Measurements from ENCODE around the gene GMDS. TPM values are rescaled to one million over a fixed set of nuclear protein-coding genes. Genes with fewer than 3 reads are reported as not detected.

The GMDS gene
- total RNA-seq, 4 donors from 2014 or later = 197 to 375 (median 215) TPM

DNA sequence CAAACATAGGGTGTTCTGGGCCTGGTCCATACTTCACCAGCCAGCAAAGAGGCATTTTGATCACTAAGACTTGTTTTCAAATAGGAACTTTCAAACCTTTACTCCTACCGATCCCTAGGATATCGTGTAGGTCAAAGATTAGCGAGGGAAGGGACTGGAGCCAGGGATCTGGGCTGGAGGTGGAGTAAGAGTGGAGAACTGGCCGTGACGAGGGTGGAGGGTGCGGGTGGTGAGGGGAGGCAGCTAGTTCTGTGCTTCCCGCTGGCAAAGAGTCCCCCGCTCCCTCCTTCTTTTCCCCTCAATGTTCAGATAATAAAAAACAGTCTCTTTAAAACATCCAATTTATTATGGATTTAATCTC is 446.5 kb downstream of the GMDS start:
- H3K4me1 ChIP-seq = peaks cover 0 to 6% (median 0%) of the 10 kb centered on the region in 4 donors
- H3K9me3 ChIP-seq = no peaks in the 10 kb centered on the region
- H3K36me3 ChIP-seq = no peaks in the 10 kb centered on the region
- H3K4me3 ChIP-seq = no peak overlapping the region
- peak overlapping the region in 1 of 4 donors; percentile 33 for H3K27ac ChIP-seq
- H3K27me3 ChIP-seq = no peaks in the 10 kb centered on the region
- TF ChIP-seq, protein P1, sequence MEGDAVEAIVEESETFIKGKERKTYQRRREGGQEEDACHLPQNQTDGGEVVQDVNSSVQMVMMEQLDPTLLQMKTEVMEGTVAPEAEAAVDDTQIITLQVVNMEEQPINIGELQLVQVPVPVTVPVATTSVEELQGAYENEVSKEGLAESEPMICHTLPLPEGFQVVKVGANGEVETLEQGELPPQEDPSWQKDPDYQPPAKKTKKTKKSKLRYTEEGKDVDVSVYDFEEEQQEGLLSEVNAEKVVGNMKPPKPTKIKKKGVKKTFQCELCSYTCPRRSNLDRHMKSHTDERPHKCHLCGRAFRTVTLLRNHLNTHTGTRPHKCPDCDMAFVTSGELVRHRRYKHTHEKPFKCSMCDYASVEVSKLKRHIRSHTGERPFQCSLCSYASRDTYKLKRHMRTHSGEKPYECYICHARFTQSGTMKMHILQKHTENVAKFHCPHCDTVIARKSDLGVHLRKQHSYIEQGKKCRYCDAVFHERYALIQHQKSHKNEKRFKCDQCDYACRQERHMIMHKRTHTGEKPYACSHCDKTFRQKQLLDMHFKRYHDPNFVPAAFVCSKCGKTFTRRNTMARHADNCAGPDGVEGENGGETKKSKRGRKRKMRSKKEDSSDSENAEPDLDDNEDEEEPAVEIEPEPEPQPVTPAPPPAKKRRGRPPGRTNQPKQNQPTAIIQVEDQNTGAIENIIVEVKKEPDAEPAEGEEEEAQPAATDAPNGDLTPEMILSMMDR (IDR thresholded peaks at IDR 0.05) = no peak
- TF ChIP-seq POLR2A (IDR thresholded peaks at IDR 0.05) = no peak
- DNase-seq = no peak

DNA sequence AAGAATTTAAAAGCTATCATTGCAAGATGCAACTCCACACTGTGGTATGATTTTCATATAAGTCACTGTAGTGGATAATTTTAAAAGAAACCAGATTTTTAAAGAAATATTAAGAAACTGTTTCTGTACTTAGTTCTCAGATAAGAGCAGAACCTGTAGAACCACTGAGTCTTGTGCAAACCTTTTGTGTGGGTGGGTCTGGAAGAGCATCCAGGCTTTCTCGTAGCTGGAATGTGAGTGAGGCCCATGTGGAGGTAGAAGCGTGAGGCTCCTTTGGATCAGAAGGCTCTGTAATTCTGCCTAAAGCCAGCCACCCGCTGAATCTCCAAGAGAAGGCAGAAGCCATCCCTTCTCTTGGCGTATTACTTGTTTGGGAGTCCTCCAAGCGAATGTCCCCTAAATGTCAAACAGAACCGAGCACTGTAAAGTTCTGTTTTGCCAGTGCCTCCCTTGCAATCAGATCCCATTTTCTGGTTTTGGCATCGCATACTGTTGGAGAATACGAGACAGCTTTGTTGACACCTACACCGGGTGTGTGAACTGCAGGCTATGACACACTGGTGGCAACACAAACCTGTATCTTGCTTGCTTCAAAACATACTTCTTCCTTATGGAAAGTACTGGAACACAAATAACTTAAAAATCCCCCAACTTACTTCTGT is 447.0 kb downstream of the GMDS start:
- Histone ChIP-seq H3K4me3 (no peak overlapping the region), H3K27ac (peak overlapping the region in 2 of 4 donors; percentile 20 to 69), H3K27me3 (no peaks in the 10 kb centered on the region), H3K36me3 (no peaks in the 10 kb centered on the region), H3K4me1 (peaks cover 0 to 6% (median 0%) of the 10 kb centered on the region in 4 donors), H3K9me3 (no peaks in the 10 kb centered on the region)
- no peak for DNase-seq
- no peak for TF ChIP-seq POLR2A (IDR thresholded peaks at IDR 0.05)

DNA sequence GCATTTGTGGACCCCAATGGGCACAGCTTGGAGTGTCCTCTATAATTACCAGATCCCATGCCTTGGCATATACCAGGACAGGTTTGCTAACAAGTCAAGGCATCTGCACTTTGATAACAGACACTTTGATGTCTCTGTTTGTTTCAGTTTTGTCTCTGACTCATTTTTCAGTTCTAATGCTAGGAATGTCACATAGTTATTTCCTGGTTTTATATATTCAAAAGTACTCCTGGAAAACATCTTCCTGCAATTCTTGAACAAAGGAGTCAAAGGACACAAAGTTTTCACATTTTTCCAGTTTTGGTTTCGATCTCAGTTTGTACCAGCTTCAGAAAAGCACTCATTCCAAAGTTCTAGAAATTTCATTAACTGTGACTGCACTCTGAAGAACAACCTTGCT is 447.6 kb downstream of the GMDS start:
- Histone ChIP-seq H3K27ac (peak overlapping the region in 3 of 4 donors; percentile 20 to 69 (median 21)), H3K4me1 (peaks cover 0 to 6% (median 0%) of the 10 kb centered on the region in 4 donors), H3K36me3 (no peaks in the 10 kb centered on the region), H3K27me3 (no peaks in the 10 kb centered on the region), H3K4me3 (no peak overlapping the region), H3K9me3 (no peaks in the 10 kb centered on the region)
- TF ChIP-seq, protein P1 (IDR thresholded peaks at IDR 0.05) = no peak
- TF ChIP-seq POLR2A (IDR thresholded peaks at IDR 0.05) = no peak
- no peak for DNase-seq

DNA sequence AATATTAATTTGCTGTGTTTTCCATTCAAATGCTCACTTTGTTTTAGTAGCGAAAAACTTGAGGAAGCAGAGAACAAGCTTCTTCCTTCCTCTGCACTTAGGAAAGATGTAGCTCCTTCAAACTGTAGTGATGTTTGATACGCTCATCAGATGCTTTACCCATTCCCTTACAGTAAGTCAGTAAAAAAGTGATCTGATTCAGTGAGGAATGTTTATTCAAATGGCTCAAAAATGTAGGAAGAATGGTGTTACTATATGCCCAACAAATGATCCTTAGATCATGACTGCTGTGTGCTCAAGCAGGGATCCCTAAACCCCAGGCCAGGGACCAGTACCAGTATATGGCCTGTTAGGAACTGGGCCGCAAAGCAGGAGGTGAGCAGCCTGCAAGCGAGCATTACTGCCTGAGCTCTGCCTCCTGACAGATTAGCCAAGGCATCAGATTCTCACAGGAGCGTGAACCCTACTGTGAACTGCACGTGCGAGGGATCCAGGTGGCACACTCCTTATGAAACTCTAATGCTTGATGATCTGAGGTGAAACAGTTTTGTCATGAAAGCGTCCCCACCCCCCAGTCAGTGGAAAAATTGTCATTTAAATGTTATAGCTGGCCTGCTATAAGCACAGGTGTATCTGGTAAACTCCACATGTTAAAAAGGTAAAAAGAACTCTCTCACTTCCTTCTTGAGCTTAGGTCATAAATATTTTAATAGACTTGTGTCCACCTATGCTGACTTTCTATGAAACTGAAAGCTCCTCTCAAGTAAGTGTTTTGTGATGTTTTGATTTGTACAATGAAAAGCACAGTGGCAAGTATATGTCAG is 448.5 kb downstream of the GMDS start:
- Histone ChIP-seq H3K27ac (peak overlapping the region in 2 of 4 donors; percentile 21 to 69), H3K4me3 (no peak overlapping the region)
- no peak for DNase-seq

DNA sequence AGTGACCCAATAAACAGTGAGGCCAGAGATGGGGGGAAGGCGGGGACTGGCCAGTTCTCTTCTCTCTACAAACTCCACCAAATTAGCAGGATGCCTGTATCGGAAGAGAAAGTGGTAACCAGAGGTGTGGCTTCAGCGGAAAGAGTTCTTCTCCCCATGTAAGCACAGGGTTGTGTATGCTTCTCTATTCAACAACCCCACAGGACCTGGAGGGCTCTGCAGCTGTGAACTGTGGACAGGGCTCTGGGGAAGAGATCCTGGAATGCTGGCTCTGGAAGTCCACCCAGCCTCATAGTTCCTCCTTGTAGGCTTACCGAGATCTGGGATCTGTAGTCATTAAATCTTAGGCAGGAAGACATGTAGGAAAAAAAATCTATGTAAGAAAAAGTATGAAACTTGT is 449.5 kb downstream of the GMDS start:
- Histone ChIP-seq H3K4me3 (no peak overlapping the region), H3K27ac (no peak overlapping the region), H3K9me3 (no peaks in the 10 kb centered on the region), H3K4me1 (peaks cover 0 to 6% (median 0%) of the 10 kb centered on the region in 4 donors), H3K27me3 (no peaks in the 10 kb centered on the region), H3K36me3 (no peaks in the 10 kb centered on the region)
- no peak for DNase-seq
- TF ChIP-seq, protein P1 (IDR thresholded peaks at IDR 0.05) = no peak
- TF ChIP-seq POLR2A (IDR thresholded peaks at IDR 0.05) = no peak

More for the DNA sequence above, 448.5 kb downstream of the GMDS start:
- Histone ChIP-seq H3K9me3 (no peaks in the 10 kb centered on the region), H3K36me3 (no peaks in the 10 kb centered on the region), H3K27me3 (no peaks in the 10 kb centered on the region), H3K4me1 (peaks cover 0 to 6% (median 0%) of the 10 kb centered on the region in 4 donors)
- TF ChIP-seq POLR2A (IDR thresholded peaks at IDR 0.05) = no peak
- TF ChIP-seq, protein P1 (IDR thresholded peaks at IDR 0.05) = no peak

DNA sequence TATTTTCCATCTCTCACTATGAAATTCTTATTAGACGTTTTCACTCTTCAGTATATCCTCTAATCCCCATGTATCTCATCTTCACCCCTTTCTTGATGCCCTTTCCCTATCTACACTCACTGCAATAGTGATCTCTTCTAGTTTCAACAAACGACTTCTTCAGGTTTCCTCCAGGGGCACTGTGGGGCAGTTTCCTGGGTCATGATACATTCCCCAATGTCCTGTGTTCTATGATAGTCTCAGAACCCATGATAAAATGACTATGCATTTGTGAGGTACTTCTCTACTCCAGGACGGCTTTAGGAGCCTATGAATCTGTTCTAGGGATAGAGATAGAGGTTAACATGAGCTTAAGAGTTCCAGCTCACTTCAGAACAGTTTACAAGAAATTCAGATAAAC is 452.4 kb downstream of the GMDS start:
- no peaks in the 10 kb centered on the region for H3K36me3 ChIP-seq
- DNase-seq = no peak
- TF ChIP-seq, protein P1 (IDR thresholded peaks at IDR 0.05) = peak in 4 of 6 experiments; percentile 10 to 52 (median 44)
- no peak for TF ChIP-seq POLR2A (IDR thresholded peaks at IDR 0.05)

More for the DNA sequence above, 452.4 kb downstream of the GMDS start:
- no peaks in the 10 kb centered on the region for H3K9me3 ChIP-seq
- H3K27me3 ChIP-seq = no peaks in the 10 kb centered on the region
- no peak overlapping the region for H3K27ac ChIP-seq
- H3K4me3 ChIP-seq = no peak overlapping the region
- H3K4me1 ChIP-seq = peaks cover 0 to 6% (median 0%) of the 10 kb centered on the region in 4 donors

Measured in Peyer's patch (tissue), 4 donors.